Activated CD4-positive, CD25-positive, alpha-beta regulatory T cell treated with anti-CD3 and anti-CD28 coated beads, Interleukin-2, amount 50 U/mL, for 16 hours (primary cell): ENCODE results near the gene TUBB.
A peak's percentile ranks its signal among the peaks of the same experiment; 100 is the strongest.

ENCODE experiments used
- DNase-seq: peaks from one replicate; pipeline ENCODE4 v3.0.0-alpha.2; 2020; ENCODE audit warnings: low read depth, low spot score

TUBB gene

GRCh38 chr6:30719791-30720737, at the start of gene TUBB:
Gene TUBB (plus strand): TSS chr6:30720352. CDS start chr6:30720507, 155 bp downstream.
- DNase-seq: peak; percentile 89

- no peak for DNase-seq
Measured at GRCh38 chr6:30670760-30671527, 49.2 kb upstream of the TUBB start.

GRCh38 chr6:30672445-30673253, 47.5 kb upstream of the TUBB start, which contains the start of gene DHX16:
Gene DHX16 (minus strand): TSS chr6:30673006. CDS start chr6:30672841, 165 bp downstream.
- DNase-seq: peak; percentile 83

- no peak for DNase-seq
Measured at GRCh38 chr6:30676660-30677285, 43.4 kb upstream of the TUBB start.

GRCh38 chr6:30678964-30679726, 41.0 kb upstream of the TUBB start:
- DNase-seq: peak; percentile 83

GRCh38 chr6:30679765-30680535, 40.2 kb upstream of the TUBB start:
- DNase-seq: no peak

- DNase-seq: no peak
Measured at GRCh38 chr6:30681766-30682142, 38.4 kb upstream of the TUBB start.

GRCh38 chr6:30682143-30683117, 37.7 kb upstream of the TUBB start:
- DNase-seq: peak; percentile 79

- DNase-seq: no peak
Measured at GRCh38 chr6:30683183-30683979, 36.8 kb upstream of the TUBB start.

GRCh38 chr6:30683980-30684338, 36.2 kb upstream of the TUBB start:
- DNase-seq: no peak

GRCh38 chr6:30684386-30685156, 35.6 kb upstream of the TUBB start:
- no peak for DNase-seq

- DNase-seq: no peak
Measured at GRCh38 chr6:30685157-30686008, 34.8 kb upstream of the TUBB start.

- DNase-seq: peak; percentile 74
Measured at GRCh38 chr6:30686009-30686907, 33.9 kb upstream of the TUBB start, which contains the start of gene PPP1R18. Gene PPP1R18 (minus strand): TSS chr6:30686645. CDS start chr6:30686018, 627 bp downstream.

GRCh38 chr6:30686908-30687658, 33.1 kb upstream of the TUBB start:
- peak; percentile 47 for DNase-seq
